ENCODE data around the gene CXCR3.
"Not testable (repeated sequence)": the region's sequence is repeated elsewhere in the genome, so short reads cannot be mapped to it uniquely, and the experiment has no call there.

- not testable (repeated sequence) for TF ChIP-seq EP300 (IDR thresholded peaks at IDR 0.05); POLR2A (IDR thresholded peaks at IDR 0.05; ENCODE audit: low read depth); POLR2AphosphoS5 (IDR thresholded peaks at IDR 0.05)
- TF ChIP-seq, protein P1, sequence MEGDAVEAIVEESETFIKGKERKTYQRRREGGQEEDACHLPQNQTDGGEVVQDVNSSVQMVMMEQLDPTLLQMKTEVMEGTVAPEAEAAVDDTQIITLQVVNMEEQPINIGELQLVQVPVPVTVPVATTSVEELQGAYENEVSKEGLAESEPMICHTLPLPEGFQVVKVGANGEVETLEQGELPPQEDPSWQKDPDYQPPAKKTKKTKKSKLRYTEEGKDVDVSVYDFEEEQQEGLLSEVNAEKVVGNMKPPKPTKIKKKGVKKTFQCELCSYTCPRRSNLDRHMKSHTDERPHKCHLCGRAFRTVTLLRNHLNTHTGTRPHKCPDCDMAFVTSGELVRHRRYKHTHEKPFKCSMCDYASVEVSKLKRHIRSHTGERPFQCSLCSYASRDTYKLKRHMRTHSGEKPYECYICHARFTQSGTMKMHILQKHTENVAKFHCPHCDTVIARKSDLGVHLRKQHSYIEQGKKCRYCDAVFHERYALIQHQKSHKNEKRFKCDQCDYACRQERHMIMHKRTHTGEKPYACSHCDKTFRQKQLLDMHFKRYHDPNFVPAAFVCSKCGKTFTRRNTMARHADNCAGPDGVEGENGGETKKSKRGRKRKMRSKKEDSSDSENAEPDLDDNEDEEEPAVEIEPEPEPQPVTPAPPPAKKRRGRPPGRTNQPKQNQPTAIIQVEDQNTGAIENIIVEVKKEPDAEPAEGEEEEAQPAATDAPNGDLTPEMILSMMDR (IDR thresholded peaks at IDR 0.05), result not testable (repeated sequence)
Observed at GRCh38 chrX:71644406-71644805, 26.1 kb upstream of the CXCR3 start.
